T-helper 1 cell treated with Interleukin-12 subunit alpha and Interleukin-12 subunit beta and Interleukin-4 antibody, amounts not matched to agents 30 μg/mL and 1 μg/mL, for 36 hours (primary cell): Measurements from ENCODE around the gene ATOH8.

Experiments used
- H3K27ac Mint-ChIP-seq: one replicate; pipeline ENCODE4 v1.8.0; 2021; ENCODE audit warnings: mild to moderate bottlenecking, mixed read lengths
- H3K27me3 Mint-ChIP-seq: one replicate; pipeline ENCODE4 v1.8.0; 2021; ENCODE audit warnings: low read depth, mixed read lengths
- H3K36me3 Mint-ChIP-seq: one replicate; pipeline ENCODE4 v1.8.0; 2021; ENCODE audit warnings: low read depth, mixed read lengths
- H3K4me1 Mint-ChIP-seq: one replicate; pipeline ENCODE4 v1.8.0; 2021; ENCODE audit warnings: low read depth, mixed read lengths
- H3K4me3 Mint-ChIP-seq: one replicate; pipeline ENCODE4 v1.8.0; 2021; ENCODE audit warnings: mild to moderate bottlenecking, moderate library complexity, mixed read lengths
- H3K9me3 Mint-ChIP-seq: one replicate; pipeline ENCODE4 v1.8.0; 2021; ENCODE audit warnings: mixed read lengths

Gene ATOH8

DNA sequence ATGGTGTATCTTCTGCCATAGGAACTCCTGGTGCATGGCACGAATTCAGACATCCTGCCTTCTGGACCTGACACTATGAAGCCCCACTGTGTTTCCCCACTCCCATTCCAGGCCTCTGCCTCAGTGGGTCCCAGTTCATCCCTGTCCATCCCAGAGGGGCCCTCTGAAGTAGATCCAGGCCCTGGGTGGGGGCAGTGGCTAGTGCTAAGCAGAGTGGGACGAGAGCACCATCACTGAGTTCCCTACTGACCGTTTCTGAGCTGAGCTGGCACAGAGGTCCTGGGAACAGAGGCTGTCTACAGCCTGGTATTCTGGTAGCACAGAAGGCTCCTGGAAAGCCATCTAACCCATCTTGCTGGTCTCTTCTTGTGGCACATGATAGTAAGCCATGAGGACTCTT is 54.0 kb downstream of the ATOH8 start:
- no peaks in the 10 kb centered on the region for H3K9me3 Mint-ChIP-seq
- peaks cover 5% of the 10 kb centered on the region for H3K4me1 Mint-ChIP-seq
- no peaks in the 10 kb centered on the region for H3K36me3 Mint-ChIP-seq
- no peak overlapping the region for H3K27ac Mint-ChIP-seq
- no peak overlapping the region for H3K4me3 Mint-ChIP-seq
- H3K27me3 Mint-ChIP-seq = peaks cover 13% of the 10 kb centered on the region

DNA sequence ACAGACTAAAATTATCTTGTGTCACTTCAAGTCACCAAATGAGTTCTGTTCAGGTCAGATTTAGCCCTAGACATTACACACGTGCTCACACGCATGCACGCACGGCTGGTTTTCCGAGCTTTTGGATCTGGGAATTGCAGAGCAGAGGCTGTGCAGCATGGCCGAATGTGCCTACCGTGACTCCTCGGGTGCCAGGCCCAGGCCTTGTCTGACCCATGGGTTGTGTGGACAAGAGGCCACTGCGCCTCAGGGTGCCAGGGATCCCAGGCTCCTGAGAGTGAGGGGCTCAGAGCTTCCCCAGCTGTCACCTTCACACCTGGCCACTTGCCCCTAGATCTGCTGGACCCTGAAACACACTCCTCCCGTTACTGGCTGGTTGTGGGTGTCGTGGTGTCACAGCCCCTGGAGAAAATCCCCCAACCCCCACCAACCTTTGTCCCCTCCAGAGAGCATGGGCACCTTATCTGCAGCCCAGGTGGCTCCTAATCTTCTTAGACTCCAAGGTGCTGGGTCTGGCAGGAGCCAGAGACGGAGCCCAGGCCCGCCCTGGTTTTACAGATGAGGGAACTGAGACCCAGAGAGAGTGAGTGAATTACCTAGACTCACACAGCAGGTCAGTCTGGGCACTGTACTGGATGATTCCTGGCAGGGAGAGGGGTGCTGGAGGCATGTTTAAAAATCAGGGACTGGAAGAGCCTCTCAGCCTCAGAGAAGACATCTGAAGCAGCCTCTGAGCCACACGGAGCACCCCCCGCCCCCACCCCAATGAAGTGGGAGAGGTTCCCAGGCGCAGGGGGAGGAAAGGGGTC is 56.8 kb downstream of the ATOH8 start:
- Mint-ChIP-seq H3K36me3 (no peaks in the 10 kb centered on the region), H3K27me3 (peaks cover 18% of the 10 kb centered on the region), H3K4me3 (no peak overlapping the region), H3K27ac (no peak overlapping the region), H3K9me3 (no peaks in the 10 kb centered on the region), H3K4me1 (peaks cover 4% of the 10 kb centered on the region)

DNA sequence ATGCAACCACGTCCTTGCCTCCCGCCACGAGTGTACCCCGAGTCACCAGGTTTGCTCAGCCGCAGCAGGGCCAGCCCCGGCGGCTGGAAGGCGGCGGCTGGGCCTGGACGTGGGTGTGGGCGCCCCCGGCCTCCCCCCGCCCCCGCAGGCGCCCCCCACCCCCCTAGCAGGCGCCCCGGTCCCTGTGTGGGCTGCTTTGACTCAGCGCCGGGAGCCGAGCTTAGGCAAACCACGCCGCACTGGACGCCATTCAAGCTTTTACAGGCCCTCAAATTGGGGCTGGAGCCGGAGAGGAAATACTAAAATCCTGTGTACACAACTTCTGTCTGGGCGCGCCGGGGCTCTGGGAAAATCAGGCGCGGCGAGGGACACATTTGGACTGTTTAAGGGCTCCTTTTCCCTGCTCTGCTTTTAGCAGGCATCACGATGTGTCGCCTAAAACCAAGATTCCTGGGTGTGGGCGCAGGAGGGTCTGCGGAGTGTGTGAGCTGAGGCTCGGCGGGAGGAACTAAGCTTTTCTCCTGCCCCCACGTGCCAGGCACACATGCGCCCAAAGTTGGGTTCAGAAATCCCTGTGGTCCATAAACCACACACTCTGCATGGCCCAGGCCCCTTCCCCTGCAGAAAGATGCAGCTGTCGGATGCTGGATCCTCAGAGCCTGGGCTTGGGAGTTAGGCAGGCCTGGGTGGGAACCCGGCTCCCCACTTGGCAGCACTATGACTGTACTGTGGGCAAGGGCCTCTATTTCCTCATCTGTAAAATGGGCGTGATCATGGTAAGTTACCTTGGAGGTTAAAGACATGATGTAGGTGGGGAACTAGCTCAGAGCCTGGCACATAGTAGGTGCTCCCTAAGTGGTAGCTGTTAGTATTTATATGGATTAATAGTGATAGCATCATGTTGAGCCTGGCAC is 57.6 kb downstream of the ATOH8 start:
- Mint-ChIP-seq H3K4me3 (no peak overlapping the region), H3K27me3 (peaks cover 22% of the 10 kb centered on the region), H3K27ac (no peak overlapping the region)

DNA sequence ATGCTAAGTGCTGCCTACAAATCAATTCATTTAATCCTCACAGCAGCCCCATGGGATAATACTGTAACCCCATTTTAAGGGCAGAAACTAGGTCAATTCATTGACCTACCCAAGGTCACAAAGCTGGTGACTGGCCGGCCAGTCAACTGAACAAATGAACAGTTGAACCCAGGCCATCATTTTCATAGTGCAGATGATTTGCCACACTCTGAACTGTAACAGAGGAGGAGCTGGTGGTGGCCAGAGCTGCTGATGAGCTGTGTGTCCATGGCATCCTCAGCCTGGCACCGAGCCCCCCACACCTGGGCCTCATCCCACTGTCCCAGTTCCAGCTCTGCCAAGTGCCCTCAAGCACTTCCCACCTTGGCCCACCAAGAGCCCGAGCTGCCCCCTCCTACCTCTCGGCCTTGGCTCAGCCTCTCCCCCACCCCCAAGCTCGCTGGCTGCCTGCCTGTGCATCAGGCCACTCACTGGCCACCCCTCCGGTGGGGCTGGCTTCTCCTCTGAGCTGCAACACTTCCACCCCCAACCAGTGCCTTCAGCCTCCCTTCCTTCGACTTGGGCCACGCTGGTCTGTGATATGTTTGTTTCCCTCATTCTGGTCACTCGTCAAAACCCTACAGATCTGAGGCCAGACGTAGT is 58.4 kb downstream of the ATOH8 start:
- no peak overlapping the region for H3K27ac Mint-ChIP-seq
- H3K27me3 Mint-ChIP-seq = peaks cover 18% of the 10 kb centered on the region
- H3K36me3 Mint-ChIP-seq = no peaks in the 10 kb centered on the region
- no peak overlapping the region for H3K4me3 Mint-ChIP-seq
- no peaks in the 10 kb centered on the region for H3K9me3 Mint-ChIP-seq
- H3K4me1 Mint-ChIP-seq = peaks cover 4% of the 10 kb centered on the region

More for the DNA sequence above, 57.6 kb downstream of the ATOH8 start:
- no peaks in the 10 kb centered on the region for H3K36me3 Mint-ChIP-seq
- H3K9me3 Mint-ChIP-seq = no peaks in the 10 kb centered on the region
- peaks cover 4% of the 10 kb centered on the region for H3K4me1 Mint-ChIP-seq

DNA sequence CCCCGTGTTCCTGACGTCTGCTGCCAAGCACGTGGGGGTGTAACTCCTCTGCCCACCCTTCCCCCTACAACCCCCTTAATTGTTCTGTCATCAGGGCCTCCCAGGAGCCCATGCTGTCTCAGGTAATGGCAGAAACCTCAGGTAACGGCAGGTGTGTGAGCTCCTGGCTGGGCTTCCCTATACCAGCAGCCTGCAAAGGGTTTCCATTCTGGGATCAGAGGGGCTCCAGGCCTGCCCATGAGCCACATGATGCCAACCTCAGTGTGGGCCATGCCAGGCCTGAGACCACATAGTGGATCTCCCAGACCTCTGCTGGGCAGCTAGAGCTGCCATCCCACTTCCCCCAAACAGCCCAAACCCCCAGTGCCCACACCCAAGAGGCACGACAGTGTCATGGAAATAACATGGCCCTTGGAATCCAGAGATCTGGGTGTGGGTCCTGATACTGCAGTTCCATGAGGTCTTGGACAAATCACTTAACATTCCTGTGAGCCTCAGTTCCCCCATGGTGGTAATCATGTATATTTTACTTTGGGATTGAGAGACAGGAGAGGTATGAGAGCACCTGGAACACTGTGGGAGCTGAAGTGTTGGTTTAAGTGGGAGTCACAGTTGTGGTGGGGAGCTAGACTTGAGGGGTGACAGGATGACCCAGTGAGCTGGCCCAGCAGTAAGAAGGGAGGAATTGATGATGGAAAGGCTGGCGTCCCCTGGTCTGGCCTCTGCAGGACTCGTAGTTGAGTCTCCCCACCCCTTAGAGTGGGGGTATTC is 59.6 kb downstream of the ATOH8 start:
- Mint-ChIP-seq H3K4me3 (no peak overlapping the region), H3K9me3 (no peaks in the 10 kb centered on the region), H3K27me3 (peaks cover 26% of the 10 kb centered on the region), H3K4me1 (peaks cover 4% of the 10 kb centered on the region), H3K27ac (no peak overlapping the region), H3K36me3 (no peaks in the 10 kb centered on the region)

DNA sequence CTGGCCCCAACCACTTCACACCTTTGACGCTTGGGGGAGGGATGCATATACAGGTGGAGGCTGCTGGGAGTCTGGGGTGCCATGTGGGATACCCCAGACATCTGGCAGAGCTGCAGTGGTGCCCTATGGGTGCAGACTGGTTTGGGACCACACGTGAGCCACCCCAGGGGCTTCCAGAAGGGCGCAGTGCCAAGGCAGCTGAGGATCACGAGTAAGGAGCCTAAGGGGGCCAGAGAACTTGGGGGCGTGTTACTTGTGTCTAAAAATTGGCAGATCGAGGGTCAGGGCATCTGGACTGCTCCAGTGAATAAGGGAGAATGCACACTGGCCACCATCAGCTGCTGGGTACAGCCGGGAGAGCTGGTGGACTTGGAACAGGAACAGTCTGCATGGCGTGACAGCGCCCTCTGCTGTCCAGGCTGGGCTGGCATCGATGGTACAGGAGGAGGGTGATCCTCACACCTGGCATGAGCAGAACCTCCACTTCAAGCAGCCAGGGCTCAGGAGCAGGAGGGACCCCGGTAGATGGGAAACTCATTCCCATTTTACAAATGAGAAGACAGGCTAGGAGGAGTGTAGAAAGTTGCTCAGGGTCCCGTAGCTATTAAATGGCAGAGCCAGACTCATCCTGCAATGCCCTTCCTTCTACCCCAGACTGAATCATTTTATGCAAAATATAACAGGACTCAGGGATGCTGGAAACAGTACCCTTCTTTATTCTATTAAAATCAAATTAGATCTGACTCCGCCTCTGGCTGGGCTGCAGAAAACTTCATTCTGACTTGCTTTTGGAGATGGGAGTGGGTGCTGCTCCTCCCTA is 60.4 kb downstream of the ATOH8 start:
- Mint-ChIP-seq H3K4me3 (no peak overlapping the region), H3K36me3 (no peaks in the 10 kb centered on the region), H3K9me3 (no peaks in the 10 kb centered on the region), H3K27ac (no peak overlapping the region), H3K4me1 (peaks cover 4% of the 10 kb centered on the region), H3K27me3 (peaks cover 28% of the 10 kb centered on the region)

DNA sequence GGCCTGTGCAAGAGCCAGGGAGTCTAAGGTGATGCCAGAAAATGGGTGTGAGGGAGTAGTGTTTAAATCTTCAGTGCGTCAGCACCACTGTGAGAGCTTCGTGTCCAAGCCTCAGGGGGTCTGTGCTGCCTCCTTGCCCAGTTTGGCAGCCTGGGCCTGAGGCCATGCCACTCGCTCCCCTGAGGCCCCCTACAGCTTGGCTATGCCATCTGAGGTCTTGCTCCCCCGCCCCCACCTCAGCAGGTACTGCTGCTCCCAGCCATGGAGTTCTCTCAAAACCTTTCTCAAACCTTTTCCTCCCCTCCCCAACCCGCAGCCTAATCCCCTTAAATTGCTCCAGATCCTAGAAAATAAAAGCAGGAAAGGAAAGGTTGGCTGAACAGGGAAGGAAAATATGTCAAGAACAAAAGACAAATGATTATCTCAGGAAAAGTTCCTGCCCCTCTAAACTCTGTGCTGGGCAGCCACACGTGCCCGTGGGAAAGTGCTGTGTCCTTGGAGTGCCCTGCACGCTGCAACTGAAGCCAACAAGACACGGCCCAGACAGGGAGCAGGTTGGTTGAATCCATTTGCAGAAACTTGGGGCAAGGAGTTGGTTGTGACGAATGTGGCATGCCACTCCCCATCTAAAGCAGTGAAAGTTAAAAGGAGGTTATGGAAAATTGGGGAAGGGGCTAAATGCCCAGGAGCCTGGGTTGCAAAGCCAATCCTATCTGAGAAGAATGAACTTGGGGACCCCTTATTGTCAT is 61.2 kb downstream of the ATOH8 start:
- H3K4me1 Mint-ChIP-seq = peaks cover 4% of the 10 kb centered on the region
- no peaks in the 10 kb centered on the region for H3K36me3 Mint-ChIP-seq
- H3K27ac Mint-ChIP-seq = no peak overlapping the region
- H3K27me3 Mint-ChIP-seq = peaks cover 30% of the 10 kb centered on the region
- H3K9me3 Mint-ChIP-seq = no peaks in the 10 kb centered on the region
- H3K4me3 Mint-ChIP-seq = no peak overlapping the region

DNA sequence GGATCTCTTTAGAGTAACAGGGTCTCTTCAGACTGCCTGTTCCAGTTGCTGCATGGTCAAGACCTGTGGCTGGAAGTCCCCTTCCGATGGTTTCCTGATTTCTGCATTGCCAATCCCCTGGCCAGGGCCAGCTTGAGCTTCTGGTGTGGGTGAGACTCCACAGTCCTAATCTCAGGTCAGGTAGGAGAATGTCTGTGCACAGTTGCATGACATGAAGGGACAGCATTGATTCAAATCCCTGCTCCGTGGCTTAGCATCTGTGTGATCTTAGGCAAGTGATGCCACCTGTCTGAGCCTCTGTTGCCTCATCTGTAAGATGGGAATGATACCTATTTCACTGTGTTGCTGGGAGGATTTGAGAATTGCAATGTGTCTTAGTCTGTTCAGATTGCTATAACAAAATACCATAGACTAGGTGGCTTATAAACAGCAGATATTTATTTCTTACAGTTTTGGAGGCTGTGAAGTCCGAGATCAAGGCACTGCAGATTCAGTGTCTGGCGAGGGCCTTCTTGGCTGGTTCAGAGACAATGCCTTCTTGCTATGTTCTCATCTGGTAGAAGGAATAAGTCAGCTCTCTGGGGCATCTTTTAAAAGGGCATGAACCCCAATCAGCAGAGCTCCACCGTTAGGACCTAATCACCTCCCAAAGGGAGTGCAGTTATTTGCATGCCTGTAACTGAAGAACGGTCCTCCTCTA is 66.2 kb downstream of the ATOH8 start:
- Mint-ChIP-seq H3K27ac (no peak overlapping the region), H3K4me1 (no peaks in the 10 kb centered on the region), H3K27me3 (peaks cover 43% of the 10 kb centered on the region), H3K9me3 (no peaks in the 10 kb centered on the region), H3K4me3 (no peak overlapping the region), H3K36me3 (no peaks in the 10 kb centered on the region)

DNA sequence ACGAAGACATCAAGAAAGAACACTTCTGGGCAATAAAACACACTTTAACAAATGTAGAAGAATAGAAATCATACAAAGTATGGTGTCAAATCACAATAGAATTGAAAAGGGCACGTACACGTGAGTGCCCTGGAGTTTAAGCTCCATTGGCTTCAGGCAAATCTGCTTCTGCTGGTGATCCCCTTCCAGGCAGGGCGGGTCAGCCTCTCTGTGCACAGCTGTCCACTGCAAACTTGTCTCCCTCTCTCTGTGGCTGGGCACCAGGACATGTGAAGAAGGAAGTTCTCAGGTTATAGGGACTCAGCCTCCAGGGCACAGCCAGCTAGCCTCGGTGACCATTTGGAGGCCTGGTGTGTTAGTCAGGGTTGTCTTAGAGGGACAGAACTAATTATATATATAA is 69.0 kb downstream of the ATOH8 start:
- H3K27ac Mint-ChIP-seq = no peak overlapping the region
- peaks cover 51% of the 10 kb centered on the region for H3K27me3 Mint-ChIP-seq
- H3K4me3 Mint-ChIP-seq = no peak overlapping the region
- peaks cover 10% of the 10 kb centered on the region for H3K4me1 Mint-ChIP-seq
- H3K36me3 Mint-ChIP-seq = no peaks in the 10 kb centered on the region
- no peaks in the 10 kb centered on the region for H3K9me3 Mint-ChIP-seq

DNA sequence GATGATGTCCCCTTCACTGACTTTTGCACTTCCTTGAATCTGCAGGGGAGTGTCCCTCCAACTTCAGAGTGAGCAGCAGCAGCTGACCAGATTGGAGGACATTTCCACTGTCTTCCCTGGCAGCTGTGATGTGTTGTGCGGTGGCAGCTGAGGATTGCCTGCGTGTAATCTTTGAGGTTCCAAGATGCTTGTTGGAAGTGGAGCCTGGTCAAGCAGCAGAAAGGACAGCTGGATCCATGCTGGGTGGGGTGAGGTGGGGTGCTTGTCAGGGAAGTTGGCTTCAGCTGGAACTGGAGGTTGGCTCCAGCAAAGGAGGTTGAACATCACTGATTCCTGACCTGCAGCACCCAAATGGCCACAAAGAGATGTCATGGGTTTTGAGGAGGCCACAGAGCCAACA is 70.2 kb downstream of the ATOH8 start:
- H3K4me3 Mint-ChIP-seq = no peak overlapping the region
- peaks cover 44% of the 10 kb centered on the region for H3K27me3 Mint-ChIP-seq
- H3K36me3 Mint-ChIP-seq = no peaks in the 10 kb centered on the region
- no peaks in the 10 kb centered on the region for H3K9me3 Mint-ChIP-seq
- no peak overlapping the region for H3K27ac Mint-ChIP-seq
- H3K4me1 Mint-ChIP-seq = peaks cover 18% of the 10 kb centered on the region

DNA sequence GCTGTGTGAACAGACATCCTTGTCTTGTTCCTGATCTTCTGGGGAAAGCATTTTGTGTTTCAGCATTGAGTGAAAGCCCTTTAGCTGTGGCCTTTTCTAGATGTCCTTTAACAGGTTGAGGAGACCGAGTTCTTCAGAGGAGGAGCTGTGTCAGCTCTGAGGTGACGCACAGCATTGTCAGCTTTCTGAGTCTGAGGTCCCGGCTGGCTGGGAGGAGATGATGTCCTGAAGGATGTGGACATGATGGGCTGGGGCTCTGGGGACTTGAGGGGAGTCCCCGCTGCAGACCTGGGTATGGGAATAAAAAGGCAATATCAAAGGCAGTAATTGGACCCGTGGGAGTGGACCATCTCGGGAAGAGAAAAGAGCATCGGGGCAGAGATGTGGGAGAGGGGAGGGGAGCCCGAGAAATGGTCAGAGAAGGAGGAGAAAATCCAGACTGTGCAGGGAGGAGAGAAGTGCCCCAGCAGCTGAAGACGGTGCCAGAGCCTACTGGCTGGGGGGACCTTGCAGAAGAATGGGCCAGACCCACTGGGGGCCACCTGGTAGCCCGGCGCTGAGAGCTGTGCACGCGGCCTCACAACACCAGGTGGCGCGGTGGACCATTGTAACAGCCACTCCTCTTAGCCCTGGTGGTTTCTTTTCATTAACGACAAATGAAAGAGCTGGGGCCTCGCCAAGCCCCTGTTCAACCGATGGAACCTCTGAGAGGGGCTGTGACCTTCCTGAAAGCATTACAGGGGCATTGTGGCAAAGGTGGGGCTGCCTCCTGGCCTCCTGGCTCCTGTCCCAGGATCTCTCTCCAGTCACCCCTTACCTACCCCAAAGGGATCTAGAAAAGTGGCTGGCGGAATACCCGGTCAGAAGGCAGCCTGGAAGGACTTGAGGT is 73.4 kb downstream of the ATOH8 start:
- H3K4me3 Mint-ChIP-seq = peak overlapping the region; percentile 25
- H3K9me3 Mint-ChIP-seq = no peaks in the 10 kb centered on the region
- no peaks in the 10 kb centered on the region for H3K36me3 Mint-ChIP-seq
- H3K27me3 Mint-ChIP-seq = peaks cover 25% of the 10 kb centered on the region
- peaks cover 34% of the 10 kb centered on the region for H3K4me1 Mint-ChIP-seq
- H3K27ac Mint-ChIP-seq = no peak overlapping the region
